ENCODE data around the gene CENPO.

Gene CENPO

GRCh38 chr2:24792874-24793760 is at the start of gene CENPO, which contains the start of gene PTRHD1:
Gene CENPO (plus strand): TSS chr2:24793425. CDS start chr2:24793920, 495 bp downstream.
Gene PTRHD1 (minus strand): TSS chr2:24793391. CDS start chr2:24793377, 14 bp downstream.
- DNase-seq: peak; percentile 94

- no peak for DNase-seq
Measured at GRCh38 chr2:24743924-24744323, 49.3 kb upstream of the CENPO start.

- DNase-seq: no peak
Measured at GRCh38 chr2:24744356-24744755, 48.9 kb upstream of the CENPO start.

- no peak for DNase-seq
Measured at GRCh38 chr2:24745825-24746224, 47.4 kb upstream of the CENPO start.

GRCh38 chr2:24747299-24747698 is 45.9 kb upstream of the CENPO start:
- DNase-seq: no peak

GRCh38 chr2:24749069-24749691 is 44.0 kb upstream of the CENPO start:
- DNase-seq: no peak

GRCh38 chr2:24754985-24755705 is 38.1 kb upstream of the CENPO start:
- DNase-seq: no peak

GRCh38 chr2:24756789-24757188 is 36.4 kb upstream of the CENPO start:
- DNase-seq: no peak

- no peak for DNase-seq
Measured at GRCh38 chr2:24761866-24762265, 31.4 kb upstream of the CENPO start.

GRCh38 chr2:24762518-24762917 is 30.7 kb upstream of the CENPO start:
- DNase-seq: no peak

GRCh38 chr2:24763843-24764242 is 29.4 kb upstream of the CENPO start:
- DNase-seq: no peak

- DNase-seq: no peak
Measured at GRCh38 chr2:24766609-24767008, 26.6 kb upstream of the CENPO start.

GRCh38 chr2:24768013-24768412 is 25.2 kb upstream of the CENPO start:
- DNase-seq: peak; percentile 16

- DNase-seq: no peak
Measured at GRCh38 chr2:24768601-24769000, 24.6 kb upstream of the CENPO start.

GRCh38 chr2:24771061-24771460 is 22.2 kb upstream of the CENPO start:
- no peak for DNase-seq

GRCh38 chr2:24771764-24772586 is 21.2 kb upstream of the CENPO start:
- DNase-seq: no peak

GRCh38 chr2:24774373-24774772 is 18.9 kb upstream of the CENPO start:
- DNase-seq: no peak

- DNase-seq: no peak
Measured at GRCh38 chr2:24779116-24779515, 14.1 kb upstream of the CENPO start.

GRCh38 chr2:24783641-24784040 is 9.6 kb upstream of the CENPO start:
- DNase-seq: no peak

- no peak for DNase-seq
Measured at GRCh38 chr2:24785671-24786321, 7.4 kb upstream of the CENPO start.

- no peak for DNase-seq
Measured at GRCh38 chr2:24787532-24787931, 5.7 kb upstream of the CENPO start.

GRCh38 chr2:24788816-24789215 is 4.4 kb upstream of the CENPO start:
- DNase-seq: no peak
